H9 (cell line): ENCODE measurements around the gene WFDC12. TPM values are rescaled to one million over a fixed set of nuclear protein-coding genes. Genes with fewer than 3 reads are reported as not detected.

ENCODE experiments used
- DNase-seq: peaks from one replicate; pipeline ENCODE4 v3.0.0-alpha.2; 2017
- H2AFZ ChIP-seq: one replicate; pipeline ENCODE4 v1.6.1; 2013; ENCODE audit warnings: mild to moderate bottlenecking, low read length, control low read depth, moderate library complexity
- H2AK5ac ChIP-seq: 2 replicates; pipeline ENCODE4 v1.6.1; 2013; ENCODE audit warnings: low read length, control low read depth, mixed read lengths; ENCODE audit not compliant: insufficient read length
- H2BK120ac ChIP-seq: one replicate; pipeline ENCODE4 v1.6.1; 2013; ENCODE audit warnings: low read depth, mild to moderate bottlenecking, low read length, control low read depth, inconsistent platforms; ENCODE audit not compliant: poor library complexity, severe bottlenecking
- H2BK12ac ChIP-seq: 2 replicates; pipeline ENCODE4 v1.6.1; 2013; ENCODE audit warnings: low read length, control low read depth, mixed read lengths, low read depth; ENCODE audit not compliant: insufficient read length
- H2BK15ac ChIP-seq: 2 replicates; pipeline ENCODE4 v1.6.1; 2013; ENCODE audit warnings: low read depth, low read length, control low read depth
- H2BK20ac ChIP-seq: one replicate; pipeline ENCODE4 v1.6.1; 2013; ENCODE audit warnings: low read depth, mild to moderate bottlenecking, low read length, control low read depth, inconsistent platforms; ENCODE audit not compliant: poor library complexity, severe bottlenecking
- H2BK5ac ChIP-seq: 2 replicates; pipeline ENCODE4 v1.6.1; 2013; ENCODE audit warnings: low read length, control low read depth, mixed read lengths; ENCODE audit not compliant: insufficient read length
- H3K14ac ChIP-seq: 2 replicates; pipeline ENCODE4 v1.6.1; 2013; ENCODE audit warnings: low read length, control low read depth; ENCODE audit not compliant: insufficient read depth
- H3K18ac ChIP-seq: 2 replicates; pipeline ENCODE4 v1.6.1; 2013; ENCODE audit warnings: low read depth, mild to moderate bottlenecking, mixed read lengths, low read length, control low read depth; ENCODE audit not compliant: insufficient read length
- H3K23ac ChIP-seq: 2 replicates; pipeline ENCODE4 v1.6.1; 2013; ENCODE audit warnings: low read length, control low read depth, mixed read lengths, low read depth; ENCODE audit not compliant: insufficient read length
- H3K23me2 ChIP-seq: 2 replicates; pipeline ENCODE4 v1.6.1; 2013; ENCODE audit warnings: low read depth, mild to moderate bottlenecking, mixed read lengths, low read length, control low read depth; ENCODE audit not compliant: insufficient read length, poor library complexity, severe bottlenecking
- H3K27ac ChIP-seq: 2 replicates; pipeline ENCODE4 v1.5.1; 2013; ENCODE audit warnings: low read length, control low read depth, mixed read lengths, low read depth; ENCODE audit not compliant: insufficient read length
- H3K27me3 ChIP-seq: 2 replicates; pipeline ENCODE4 v1.6.1; 2013; ENCODE audit warnings: low read length, control low read depth, inconsistent platforms; ENCODE audit not compliant: insufficient read depth
- H3K4ac ChIP-seq: 2 replicates; pipeline ENCODE4 v1.6.1; 2013; ENCODE audit warnings: low read depth, mild to moderate bottlenecking, control low read depth, inconsistent platforms, low read length, moderate library complexity
- H3K4me1 ChIP-seq: 2 replicates; pipeline ENCODE4 v1.6.1; 2013; ENCODE audit warnings: low read length, control low read depth, inconsistent platforms; ENCODE audit not compliant: insufficient read depth
- H3K4me2 ChIP-seq: 2 replicates; pipeline ENCODE4 v1.6.1; 2013; ENCODE audit warnings: low read length, control low read depth, mixed read lengths; ENCODE audit not compliant: insufficient read length, insufficient read depth
- H3K56ac ChIP-seq: 2 replicates; pipeline ENCODE4 v1.6.1; 2013; ENCODE audit warnings: low read depth, mild to moderate bottlenecking, mixed read lengths, low read length, control low read depth; ENCODE audit not compliant: insufficient read length
- H3K79me1 ChIP-seq: 2 replicates; pipeline ENCODE4 v1.6.1; 2013; ENCODE audit warnings: low read depth, mild to moderate bottlenecking, moderate library complexity, low read length, control low read depth, inconsistent platforms; ENCODE audit not compliant: insufficient read depth, poor library complexity, severe bottlenecking
- H3K79me2 ChIP-seq: 2 replicates; pipeline ENCODE4 v1.6.1; 2013; ENCODE audit warnings: low read length, control low read depth, inconsistent platforms; ENCODE audit not compliant: insufficient read depth
- H3K9ac ChIP-seq: 2 replicates; pipeline ENCODE4 v1.6.1; 2013; ENCODE audit warnings: low read length, control low read depth, mixed read lengths; ENCODE audit not compliant: insufficient read length; ENCODE audit errors: extremely low read depth
- H3K9me3 ChIP-seq: one replicate; pipeline ENCODE4 v1.6.1; 2013; ENCODE audit warnings: low read depth, low read length, inconsistent platforms; ENCODE audit not compliant: control insufficient read depth
- H3T11ph ChIP-seq: one replicate; pipeline ENCODE4 v1.6.1; 2013; ENCODE audit warnings: mild to moderate bottlenecking, low read length, control low read depth, inconsistent platforms
- H4K20me1 ChIP-seq: one replicate; pipeline ENCODE4 v1.6.1; 2013; ENCODE audit not compliant: control insufficient read depth, insufficient read length, insufficient read depth
- H4K5ac ChIP-seq: 2 replicates; pipeline ENCODE4 v1.6.1; 2013; ENCODE audit warnings: low read depth, mild to moderate bottlenecking, mixed read lengths, low read length, control low read depth; ENCODE audit not compliant: insufficient read length
- H4K8ac ChIP-seq: replicated peaks from 2 replicates; pipeline ENCODE4 v1.6.1; 2013; ENCODE audit warnings: low read length, control low read depth, mixed read lengths, low read depth; ENCODE audit not compliant: insufficient read length
- H4K91ac ChIP-seq: 2 replicates; pipeline ENCODE4 v1.6.1; 2013; ENCODE audit warnings: low read depth, mild to moderate bottlenecking, moderate library complexity, mixed read lengths, low read length, control low read depth; ENCODE audit not compliant: insufficient read length
- H3K27ac Mint-ChIP-seq, 3 experiments: 2 replicates in 2 of 3; 3 replicates in 1 of 3; pipeline ENCODE4 v1.8.0; 2020 to 2021; ENCODE audit warnings: mixed read lengths in 3 of 3, mild to moderate bottlenecking in 1 of 3, moderate library complexity in 1 of 3
- H3K27me3 Mint-ChIP-seq: 2 replicates; pipeline ENCODE4 v1.8.0; 2021; ENCODE audit warnings: low read depth, mild to moderate bottlenecking, moderate library complexity, mixed read lengths
- H3K36me3 Mint-ChIP-seq, 3 experiments: 2 replicates in 2 of 3; 3 replicates in 1 of 3; pipeline ENCODE4 v1.8.0; 2020 to 2021; ENCODE audit warnings: low read depth in 3 of 3, mixed read lengths in 3 of 3; ENCODE audit not compliant: insufficient read depth in 1 of 3
- H3K4me1 Mint-ChIP-seq, 2 experiments: 2 replicates each; pipeline ENCODE4 v1.8.0; 2020; ENCODE audit warnings: mixed read lengths in 2 of 2
- H3K4me3 Mint-ChIP-seq, 2 experiments: 2 replicates in 1 of 2; 3 replicates in 1 of 2; pipeline ENCODE4 v1.8.0; 2020 to 2021; ENCODE audit warnings: mild to moderate bottlenecking in 2 of 2, mixed read lengths in 2 of 2, moderate library complexity in 1 of 2
- H3K9me3 Mint-ChIP-seq, 2 experiments: 2 replicates in 1 of 2; 3 replicates in 1 of 2; pipeline ENCODE4 v1.8.0; 2020; ENCODE audit warnings: mild to moderate bottlenecking in 2 of 2, mixed read lengths in 2 of 2, moderate library complexity in 1 of 2
- CTCF ChIP-seq: fragments of 200-600 bp; sonication (generic); conservative IDR thresholded peaks from 3 replicates; pipeline ENCODE4 v1.8.0; 2021; ENCODE audit warnings: antibody characterized with exemption, mild to moderate bottlenecking
- WGBS: extraction: QIAGEN DNeasy Blood & Tissue Kit; methylation state at CpG from one replicate; pipeline ENCODE4 v1.1.7; 2013; ENCODE audit warnings: missing lambda C conversion rate, low lambda C conversion rate, mixed read lengths; ENCODE audit not compliant: insufficient read length; ENCODE audit errors: extremely low coverage; 5-methylcytosine and 5-hydroxymethylcytosine counted together
- total RNA-seq: library from RNA; stranded (reverse); gene quantifications from 2 replicates; pipeline ENCODE4 v1.2.1, GENCODE V29; 2021

WFDC12 gene
- total RNA-seq, 1 experiment from 2014 or later, result not detected

- H3K9me3 ChIP-seq, result no peaks in the 10 kb centered on the region
- no peaks in the 10 kb centered on the region for H3K79me1 ChIP-seq
- no peak overlapping the region for H2BK20ac ChIP-seq
- H3K18ac ChIP-seq, result no peak overlapping the region
- no peak overlapping the region for H3K27ac Mint-ChIP-seq
- no peak overlapping the region for H3K4me3 Mint-ChIP-seq
- no peaks in the 10 kb centered on the region for H3K4me1 ChIP-seq
- no peak overlapping the region for H3T11ph ChIP-seq
- H4K91ac ChIP-seq, result no peak overlapping the region
- no peaks in the 10 kb centered on the region for H4K20me1 ChIP-seq
- H3K9ac ChIP-seq, result no peak overlapping the region
- WGBS, result no CpG with 5 or more reads among the region's 1 CpG
- H3K4ac ChIP-seq, result no peak overlapping the region
- no peak overlapping the region for H2AK5ac ChIP-seq
- no peaks in the 10 kb centered on the region for H3K23me2 ChIP-seq
- no peak overlapping the region for H3K56ac ChIP-seq
- no peaks in the 10 kb centered on the region for H3K4me1 Mint-ChIP-seq
- no peak overlapping the region for H2BK15ac ChIP-seq
- no peak overlapping the region for H4K5ac ChIP-seq
- no peaks in the 10 kb centered on the region for H3K27me3 ChIP-seq
- no peak overlapping the region for H2AFZ ChIP-seq
- TF ChIP-seq CTCF, result no peak
- peaks cover 16% of the 10 kb centered on the region for H3K27me3 Mint-ChIP-seq
- H2BK12ac ChIP-seq, result no peak overlapping the region
- no peak overlapping the region for H2BK5ac ChIP-seq
- no peaks in the 10 kb centered on the region; a peak in 1 of 7 replicates for H3K36me3 Mint-ChIP-seq
- no peak overlapping the region for H3K23ac ChIP-seq
- no peak overlapping the region for H2BK120ac ChIP-seq
- H3K9me3 Mint-ChIP-seq, result peaks cover 5 to 17% of the 10 kb centered on the region in 2 experiments
- H4K8ac ChIP-seq, result no peak overlapping the region
- H3K4me2 ChIP-seq, result no peak overlapping the region
- H3K79me2 ChIP-seq, result no peaks in the 10 kb centered on the region
- no peak for DNase-seq
- H3K14ac ChIP-seq, result no peak overlapping the region
- no peak overlapping the region for H3K27ac ChIP-seq
These were observed 29.5 kb upstream of the WFDC12 start for GRCh38 chr20:45153752-45154151.
